Measurements from ENCODE around the gene EIF5AL1.
"Not testable (repeated sequence)": the region's sequence is repeated elsewhere in the genome, so short reads cannot be mapped to it uniquely, and the experiment has no call there.

The EIF5AL1 gene

GRCh38 chr10:79511891-79512583, at the start of gene EIF5AL1:
Gene EIF5AL1, plus strand, starts transcription at chr10:79512533. Its CDS starts 117 bp downstream, at chr10:79512650.
- not testable (repeated sequence) for DNase-seq (ENCODE audit: low read depth in 2 of 2)

GRCh38 chr10:79463578-79464496, 48.5 kb upstream of the EIF5AL1 start:
- no peak for DNase-seq (ENCODE audit: low read depth in 2 of 2)

DNA sequence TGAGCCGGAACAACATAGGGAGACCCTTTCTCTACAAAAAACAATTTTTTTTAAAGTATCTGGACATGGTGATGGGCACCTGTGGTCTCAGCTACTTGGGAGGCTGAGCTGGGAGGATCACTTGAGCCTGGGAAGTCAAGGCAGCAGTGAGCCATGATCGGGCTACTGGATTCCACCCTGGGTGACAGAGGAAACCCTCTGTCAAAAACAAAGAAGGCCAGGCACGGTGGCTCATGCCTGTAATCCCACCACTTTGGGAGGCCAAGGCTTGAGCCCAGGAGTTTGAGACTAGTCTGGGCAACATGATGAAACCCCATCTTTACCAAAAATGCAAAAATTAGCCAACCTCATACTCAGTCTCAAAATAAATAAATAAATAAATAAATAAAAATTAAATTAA, 47.0 kb upstream of the EIF5AL1 start:
- DNase-seq (ENCODE audit: low read depth in 2 of 2): no peak

DNA sequence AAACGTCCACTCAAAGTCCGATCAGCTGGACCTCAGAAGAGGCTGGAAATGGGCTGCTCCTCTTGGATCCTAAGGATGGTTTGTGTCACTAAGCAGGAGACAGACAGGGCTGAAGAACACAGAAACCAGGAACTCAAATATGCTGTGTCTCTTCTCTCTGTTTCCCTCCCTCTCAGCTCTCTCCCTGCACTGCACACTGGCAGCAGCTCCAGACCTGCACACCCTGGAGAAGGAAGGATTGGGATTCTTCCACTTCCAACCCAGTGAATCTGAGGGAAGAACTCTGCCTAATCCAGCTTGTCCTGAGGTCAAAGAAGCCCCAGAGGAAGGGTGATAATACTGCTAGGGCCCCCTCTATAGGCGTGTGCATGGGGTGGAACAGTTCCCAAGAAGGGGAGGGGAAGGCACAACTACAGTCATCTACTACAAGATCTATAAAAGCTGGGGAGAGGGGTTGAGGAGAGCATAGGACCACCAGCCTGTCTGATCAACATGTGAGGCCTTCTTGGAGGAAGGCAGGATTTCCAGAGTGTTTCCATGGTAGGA, 44.2 kb upstream of the EIF5AL1 start:
- no peak for DNase-seq (ENCODE audit: low read depth in 2 of 2)

GRCh38 chr10:79468841-79469585, 43.3 kb upstream of the EIF5AL1 start:
- DNase-seq (ENCODE audit: low read depth in 2 of 2): no peak

DNA sequence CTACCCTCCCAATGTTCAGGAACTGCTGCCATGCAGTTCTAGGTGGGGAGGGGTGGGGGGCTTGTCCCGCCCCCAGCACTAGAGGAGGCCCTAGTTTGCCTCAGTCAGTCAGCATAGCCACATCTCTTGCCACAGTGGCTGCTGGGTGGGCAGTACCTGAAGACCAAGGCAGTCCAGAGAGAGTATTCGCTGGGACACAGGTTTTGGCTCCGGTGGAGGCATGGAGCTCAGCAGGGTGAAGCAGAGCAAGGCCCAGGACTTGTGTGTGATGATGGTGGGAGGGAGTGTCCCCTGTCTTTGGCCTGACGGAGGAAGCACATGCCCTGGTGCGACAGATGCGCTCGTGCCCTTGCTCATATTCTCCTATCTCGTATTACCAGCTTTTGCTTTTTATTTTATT, 42.2 kb upstream of the EIF5AL1 start:
- no peak for DNase-seq (ENCODE audit: low read depth in 2 of 2)

DNA sequence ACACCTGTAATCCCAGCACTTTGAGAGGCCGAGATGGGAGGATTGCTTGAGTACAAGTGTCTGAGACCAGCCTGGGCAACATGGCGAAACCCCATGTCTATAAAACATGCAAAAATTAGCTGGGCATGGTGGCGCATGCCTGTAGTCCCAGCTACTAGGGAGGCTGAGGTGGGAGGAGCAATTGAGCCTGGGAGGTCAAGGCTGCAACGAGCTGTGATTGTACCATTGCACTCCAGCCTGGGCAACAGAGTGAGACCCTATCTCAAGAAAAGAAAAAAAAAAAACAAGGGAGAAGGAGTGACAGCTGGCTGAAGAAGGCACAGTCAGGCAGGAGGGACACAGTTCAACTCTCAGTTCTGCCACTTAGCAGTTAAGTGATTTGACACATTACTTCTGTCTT, 40.6 kb upstream of the EIF5AL1 start:
- no peak for DNase-seq (ENCODE audit: low read depth in 2 of 2)

- DNase-seq (ENCODE audit: low read depth in 2 of 2): no peak
Measured at GRCh38 chr10:79472449-79472848, 39.9 kb upstream of the EIF5AL1 start.

GRCh38 chr10:79472951-79473350, 39.4 kb upstream of the EIF5AL1 start:
- no peak for DNase-seq (ENCODE audit: low read depth in 2 of 2)

GRCh38 chr10:79473496-79474095, 38.7 kb upstream of the EIF5AL1 start:
- no peak for DNase-seq (ENCODE audit: low read depth in 2 of 2)

DNA sequence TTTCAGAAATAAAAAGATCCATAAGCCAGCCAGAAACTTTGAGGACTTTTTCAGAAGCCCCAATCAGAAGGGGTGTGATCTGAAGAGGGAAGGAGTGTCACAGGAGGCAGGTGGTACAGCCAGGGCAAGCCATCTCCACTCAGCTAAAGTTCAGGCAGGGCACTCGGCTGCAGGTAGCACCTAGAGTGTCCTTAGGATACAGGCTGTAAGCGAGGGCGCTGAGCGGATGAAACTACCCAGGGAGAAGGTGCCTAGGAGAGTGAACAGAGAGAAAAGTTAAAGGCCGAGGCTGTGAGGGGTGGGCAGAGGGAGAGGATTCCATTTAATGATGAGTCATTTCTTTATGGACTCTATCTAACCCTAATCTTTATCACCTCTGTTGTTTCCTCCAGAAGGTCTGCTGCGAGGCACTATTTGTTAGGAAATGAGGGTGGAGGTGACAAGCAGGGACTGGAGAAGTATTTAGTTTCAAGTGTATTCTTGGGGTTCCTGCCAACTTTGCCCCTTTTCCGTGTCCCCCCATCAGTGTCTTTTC, 37.1 kb upstream of the EIF5AL1 start:
- no peak for DNase-seq (ENCODE audit: low read depth in 2 of 2)

DNA sequence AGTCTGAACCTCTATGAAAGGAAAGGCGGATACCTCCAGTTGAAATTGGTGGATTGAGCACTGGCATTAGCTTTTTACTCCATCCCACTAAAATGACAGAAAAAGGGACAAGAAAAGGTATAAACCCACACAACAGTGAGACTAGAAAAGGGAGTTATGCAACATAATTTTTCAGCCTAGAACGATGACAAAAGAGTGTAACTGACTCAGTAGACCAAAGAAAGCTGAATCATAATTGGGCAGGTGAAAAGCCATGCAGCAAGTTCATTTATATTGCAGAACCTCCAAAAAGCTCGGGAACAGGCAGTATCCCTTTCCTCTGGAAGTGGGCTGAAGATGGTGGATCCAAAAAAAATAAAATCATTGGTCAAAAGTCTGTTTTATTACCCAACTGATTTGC, 36.5 kb upstream of the EIF5AL1 start:
- no peak for DNase-seq (ENCODE audit: low read depth in 2 of 2)

GRCh38 chr10:79476645-79477044, 35.7 kb upstream of the EIF5AL1 start:
- no peak for DNase-seq (ENCODE audit: low read depth in 2 of 2)

DNA sequence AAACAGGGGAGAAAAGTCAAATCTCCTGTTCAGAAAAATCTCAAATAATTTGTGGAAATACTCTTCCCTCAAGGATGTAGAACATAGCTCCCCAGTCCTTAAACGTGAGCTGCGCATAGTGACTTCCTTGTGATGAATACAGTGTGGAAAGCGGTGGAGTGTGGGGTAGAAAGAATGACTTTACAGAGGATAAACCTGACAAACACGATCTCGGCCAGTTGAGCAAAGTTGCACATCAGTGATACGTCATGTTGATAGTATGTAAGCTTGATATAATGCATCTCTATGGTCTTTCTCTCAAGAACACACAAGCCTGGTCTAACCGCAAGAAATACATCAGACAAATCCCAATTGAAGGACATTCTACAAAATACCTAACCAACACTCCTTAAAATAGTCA, 34.9 kb upstream of the EIF5AL1 start:
- DNase-seq (ENCODE audit: low read depth in 2 of 2): no peak

GRCh38 chr10:79479283-79479909, 32.9 kb upstream of the EIF5AL1 start:
- DNase-seq (ENCODE audit: low read depth in 2 of 2): no peak

- no peak for DNase-seq (ENCODE audit: low read depth in 2 of 2)
Measured at GRCh38 chr10:79482304-79482703, 30.0 kb upstream of the EIF5AL1 start.

GRCh38 chr10:79482741-79483140, 29.6 kb upstream of the EIF5AL1 start:
- DNase-seq (ENCODE audit: low read depth in 2 of 2): no peak

GRCh38 chr10:79483299-79483698, 29.0 kb upstream of the EIF5AL1 start:
- DNase-seq (ENCODE audit: low read depth in 2 of 2): no peak

- no peak for DNase-seq (ENCODE audit: low read depth in 2 of 2)
Measured at GRCh38 chr10:79483948-79484347, 28.4 kb upstream of the EIF5AL1 start.

DNA sequence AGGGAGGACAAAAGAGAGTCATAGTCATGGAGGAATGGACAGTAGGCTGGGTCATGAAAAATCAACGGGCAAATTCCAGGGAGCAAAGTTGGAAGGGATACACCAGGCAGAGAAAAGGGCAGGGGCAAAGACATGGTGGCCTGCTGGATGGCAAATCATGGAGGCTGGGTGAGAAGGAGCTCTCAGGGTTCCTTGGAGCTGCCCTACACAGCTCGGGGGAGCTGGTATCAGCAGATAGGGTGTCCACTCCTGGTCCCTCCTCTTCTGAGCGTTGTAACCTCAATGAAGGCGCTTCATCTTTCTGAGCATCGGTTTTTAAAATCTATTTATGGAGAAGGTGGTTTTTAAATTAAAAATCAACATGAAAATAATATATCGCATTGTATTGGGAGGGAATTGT, 27.9 kb upstream of the EIF5AL1 start:
- no peak for DNase-seq (ENCODE audit: low read depth in 2 of 2)
